ENCODE data around the gene GOLT1B. TPM values are rescaled to one million over a fixed set of nuclear protein-coding genes. Genes with fewer than 3 reads are reported as not detected.

The GOLT1B gene
- total and polyA plus RNA-seq, 2 of the 13 experiments (the other 11 are each of a cell fraction or from before 2014, with no cell fraction given) = 23.6 to 38.4 TPM

DNA sequence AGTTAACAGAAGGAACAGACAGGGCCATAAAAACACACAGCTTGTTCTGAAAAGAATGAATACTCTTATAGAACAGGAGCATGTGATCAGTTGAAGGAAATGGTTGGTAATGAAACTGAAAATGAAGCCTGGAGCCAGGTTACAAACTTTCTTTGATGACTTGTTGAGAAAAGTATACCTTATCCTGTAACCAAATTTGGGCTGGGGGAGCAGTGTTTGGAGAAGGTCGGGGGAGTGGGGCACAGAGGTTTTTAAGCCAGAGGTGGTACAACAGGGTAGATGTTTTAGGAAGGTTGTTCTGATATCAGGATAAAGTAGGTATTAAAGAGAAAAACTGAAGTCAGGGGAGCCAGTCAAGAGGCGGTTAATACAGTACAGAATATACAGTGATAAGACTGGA, 8.2 kb downstream of the GOLT1B start (continued):
- TF ChIP-seq ZBTB40 (IDR thresholded peaks at IDR 0.05) (no peak), ZBTB40 (CRISPR knock-in tag; IDR thresholded peaks at IDR 0.05) (no peak), RNF2 (conservative IDR thresholded peaks at IDR 0.05; ENCODE audit: low read depth) (no peak)

- H3K27ac ChIP-seq (ENCODE audit: extremely low read length, insufficient read depth, low read length) = no peak overlapping the region
- no peaks in the 10 kb centered on the region for H3K9me3 ChIP-seq (ENCODE audit: low read length)
- CTCF ChIA-PET (ENCODE audit: low intra/inter-chr PET ratio, low total read pairs) = no interaction called here
- no peak overlapping the region for H3K4me3 ChIP-seq (replicated peaks in 1 of 3; ENCODE audit: insufficient read depth in 1 of 3, low read depth in 2 of 3, low read length in 3 of 3)
- no peak overlapping the region for H3K9ac ChIP-seq (ENCODE audit: insufficient read depth, low read depth, low read length)
- H3K79me2 ChIP-seq (ENCODE audit: insufficient read depth, low read length) = no peaks in the 10 kb centered on the region
- in situ Hi-C loops (cut with HindIII; ENCODE audit: extremely low pct_ligation_motif_present, low pct_unique_long_range_greater_than_20kb) (loop anchor here (25.0 kb wide), 1 partner anchor 521 kb away; the partner anchor contains the start of gene CMAS), intact Hi-C loops (cut with micrococcal nuclease; ENCODE audit: unreplicated experiment) (no loop called here)
- DNase-seq (ENCODE audit: low spot score) = no peak
- no peak for ATAC-seq
- no peak for FAIRE-seq
- peaks cover 4 to 20% of the 10 kb centered on the region in 2 experiments; a peak in 3 of 5 replicates for H3K36me3 ChIP-seq (replicated peaks in 1 of 2; ENCODE audit: control insufficient read depth in 1 of 2, insufficient read depth in 2 of 2, low read length in 2 of 2)
- H4K20me1 ChIP-seq (ENCODE audit: insufficient read depth, low read length) = no peaks in the 10 kb centered on the region
- no peak overlapping the region for H2AFZ ChIP-seq (ENCODE audit: low read length)
- no TSS peak for BruUV-seq (replicated peaks)
- POLR2A ChIA-PET = no interaction called here
- H3K4me1 ChIP-seq (ENCODE audit: insufficient read depth, low read length) = no peaks in the 10 kb centered on the region
- H3K4me2 ChIP-seq (ENCODE audit: low read depth, low read length) = no peak overlapping the region
- 100% methylated on average over 2 of the region's 2 CpGs for WGBS (ENCODE audit: low lambda C conversion rate)
- no peaks in the 10 kb centered on the region for H3K27me3 ChIP-seq (ENCODE audit: control insufficient read depth in 1 of 2, insufficient read depth in 2 of 2, low read length in 2 of 2)
- TF ChIP-seq ZNF235 (CRISPR knock-in tag; IDR thresholded peaks at IDR 0.05; ENCODE audit: borderline replicate concordance) (no peak), ZBTB33 (CRISPR knock-in tag; IDR thresholded peaks at IDR 0.05) (no peak), ZKSCAN1 (IDR thresholded peaks at IDR 0.05; ENCODE audit: low read length) (no peak), HNRNPH1 (optimal IDR thresholded peaks at IDR 0.05; ENCODE audit: low read depth, low read length) (no peak), ZBTB46 (CRISPR knock-in tag; IDR thresholded peaks at IDR 0.05; ENCODE audit: borderline replicate concordance) (no peak)
These were observed 14.7 kb downstream of the GOLT1B start for GRCh38 chr12:21516281-21516680.

All from HepG2 (cell line).